Ovary (tissue), 9 donors: ENCODE data around the gene PLCB2. TPM values are rescaled to one million over a fixed set of nuclear protein-coding genes. Genes with fewer than 3 reads are reported as not detected.
A peak's percentile ranks its signal among the peaks of the same experiment; 100 is the strongest.

Experiments used
- DNase-seq, 5 donors: peaks; one replicate each; pipeline ENCODE4 v3.0.0-alpha.2; 2019 to 2020
- H3K27ac ChIP-seq, 2 donors: fragments of 200-600 bp; one replicate each; pipeline versions ENCODE4 v1.5.1 to v1.8.0; 2019 to 2022
- H3K27me3 ChIP-seq: fragments of 200-600 bp; one replicate; pipeline ENCODE4 v1.8.0; 2022
- H3K36me3 ChIP-seq: fragments of 200-600 bp; sonication (generic); one replicate; pipeline ENCODE4 v1.5.1; 2019
- H3K4me1 ChIP-seq: one replicate; pipeline ENCODE4 v1.8.1; 2013; ENCODE audit warnings: mild to moderate bottlenecking, moderate library complexity; ENCODE audit not compliant: insufficient read depth
- H3K4me3 ChIP-seq: fragments of 200-600 bp; sonication (generic); one replicate; pipeline ENCODE4 v1.5.1; 2017
- H3K9me3 ChIP-seq, 2 donors: fragments of 200-600 bp in 1 of 2; sonication (generic) in 1 of 2; one replicate each; pipeline versions ENCODE4 v1.5.1 to v1.8.1; 2013 to 2019; ENCODE audit warnings: mild to moderate bottlenecking in 1 of 2, moderate library complexity in 1 of 2
- EP300 ChIP-seq: sonication (generic); formaldehyde crosslinking; IDR thresholded peaks from one replicate; pipeline ENCODE4 v1.6.1; 2017; ENCODE audit warnings: antibody characterized with exemption
- POLR2A ChIP-seq: fragments of 450-650 bp; IDR thresholded peaks from one replicate; pipeline ENCODE4 v1.6.1; 2017; ENCODE audit warnings: antibody characterized with exemption, mild to moderate bottlenecking, moderate library complexity
- whole genome bisulfite sequencing, 3 donors: extraction: QIAGEN DNeasy Blood & Tissue Kit in 1 of 3; methylation state at CpG; one replicate each; pipeline versions ENCODE4 v1.1.5 to v1.1.7; 2013 to 2017; 5-methylcytosine and 5-hydroxymethylcytosine counted together
- intact Hi-C, 4 donors: fragments of 100-400 bp; cut with DNase I; formaldehyde crosslinking; loops; one replicate each; pipeline versions ENCODE4 v1.11.0 to v1.15.1; 2022 to 2023
- polyA plus RNA-seq, 2 donors: library from polyadenylated mRNA; stranded (reverse); fragments of 200-250 nt in 1 of 2; fragments of 350-450 nt in 1 of 2; fragmentation: Illumina TruSeq in 1 of 2; extraction: RNeasy Lipid Tissue Mini Kit (QIAGEN cat#74804) in 1 of 2; gene quantifications; one replicate each; pipeline ENCODE4 v1.2.3, GENCODE V29; 2013 to 2014
- total RNA-seq, 7 donors: library from RNA; depleted of rRNA in 2 of 7; stranded (reverse); fragments of >200 nt in 2 of 7; fragmentation: NEBNext Ultra II Directional in 3 of 7; extraction: Animal tissue kit (Norgen Biotek cat#: 25700) in 3 of 7; gene quantifications; one replicate each; pipeline versions ENCODE4 v1.1.0 to v1.2.4, GENCODE V29; 2016 to 2023
- TF ChIP-seq, protein P1 (sequence below), 3 donors: fragments of 450-650 bp in 2 of 3; fragments of 200-600 bp in 1 of 3; IDR thresholded peaks; one replicate each; pipeline versions ENCODE4 v1.5.1 to v1.8.0; 2016 to 2022; ENCODE audit warnings: antibody characterized with exemption in 3 of 3, mild to moderate bottlenecking in 1 of 3
- donor health status: DM: no; HTN: no; CAD: no; lungs with moderate emphysema.
- donor health status: DM: no; HTN: no; CAD: no.
- donor health status: Bipolar disorder and iron deficiency.
- donor health status: DM: yes; HTN: yes; CAD: no.
- donor health status: DM: no; HTN: no; CAD: no.
- donor health status: DM: yes; HTN: yes; CAD: no.

Gene PLCB2
- total and polyA plus RNA-seq, 9 donors = 1.9 to 13.9 (median 6.0) TPM

DNA sequence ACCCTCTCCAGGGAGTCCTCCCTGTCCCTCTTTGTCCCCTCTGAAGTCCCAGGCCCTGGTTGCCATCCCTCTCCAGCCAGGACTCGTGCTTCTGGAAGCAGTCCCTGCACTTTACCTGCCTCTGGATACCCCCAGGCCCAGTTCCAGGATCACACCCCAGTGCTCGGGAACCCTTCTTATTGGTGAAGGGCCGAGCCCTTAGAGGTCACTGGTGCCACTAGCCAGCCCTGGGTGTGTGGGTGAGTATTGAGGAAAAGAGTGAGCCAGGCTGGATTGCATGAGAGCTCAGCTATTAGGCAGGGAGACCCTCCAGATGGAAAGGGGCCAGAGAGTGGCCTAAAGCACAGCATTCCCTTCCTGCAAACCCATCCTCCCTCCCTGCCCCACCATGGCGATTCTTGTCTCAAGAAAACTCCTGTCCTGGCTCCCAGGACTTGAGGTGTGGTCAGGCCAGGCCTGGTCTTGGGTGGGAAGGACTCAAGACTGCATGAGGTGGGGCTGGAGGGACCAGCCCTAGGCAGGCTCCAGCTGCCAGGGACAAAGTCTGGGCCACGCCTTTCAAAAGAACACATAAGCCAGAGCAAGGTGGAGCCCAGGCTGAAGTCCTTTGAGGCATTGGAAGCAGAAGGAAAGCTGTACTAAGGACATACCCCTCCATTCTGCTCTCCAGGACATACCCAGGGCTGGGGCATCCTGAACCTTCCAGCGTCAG lies 38.3 kb upstream of the PLCB2 start:
- no peak for DNase-seq
- no peak overlapping the region for H3K4me3 ChIP-seq
- H3K27me3 ChIP-seq = no peaks in the 10 kb centered on the region
- no peak overlapping the region for H3K27ac ChIP-seq
- TF ChIP-seq EP300 = no peak
- TF ChIP-seq, protein P1, sequence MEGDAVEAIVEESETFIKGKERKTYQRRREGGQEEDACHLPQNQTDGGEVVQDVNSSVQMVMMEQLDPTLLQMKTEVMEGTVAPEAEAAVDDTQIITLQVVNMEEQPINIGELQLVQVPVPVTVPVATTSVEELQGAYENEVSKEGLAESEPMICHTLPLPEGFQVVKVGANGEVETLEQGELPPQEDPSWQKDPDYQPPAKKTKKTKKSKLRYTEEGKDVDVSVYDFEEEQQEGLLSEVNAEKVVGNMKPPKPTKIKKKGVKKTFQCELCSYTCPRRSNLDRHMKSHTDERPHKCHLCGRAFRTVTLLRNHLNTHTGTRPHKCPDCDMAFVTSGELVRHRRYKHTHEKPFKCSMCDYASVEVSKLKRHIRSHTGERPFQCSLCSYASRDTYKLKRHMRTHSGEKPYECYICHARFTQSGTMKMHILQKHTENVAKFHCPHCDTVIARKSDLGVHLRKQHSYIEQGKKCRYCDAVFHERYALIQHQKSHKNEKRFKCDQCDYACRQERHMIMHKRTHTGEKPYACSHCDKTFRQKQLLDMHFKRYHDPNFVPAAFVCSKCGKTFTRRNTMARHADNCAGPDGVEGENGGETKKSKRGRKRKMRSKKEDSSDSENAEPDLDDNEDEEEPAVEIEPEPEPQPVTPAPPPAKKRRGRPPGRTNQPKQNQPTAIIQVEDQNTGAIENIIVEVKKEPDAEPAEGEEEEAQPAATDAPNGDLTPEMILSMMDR (IDR thresholded peaks at IDR 0.05) = no peak
- TF ChIP-seq POLR2A = no peak
- H3K9me3 ChIP-seq = no peaks in the 10 kb centered on the region
- WGBS, 3 donors = 93 to 97% (median 93%) methylated on average over 6 of the region's 6 CpGs
- peaks cover 3% of the 10 kb centered on the region for H3K4me1 ChIP-seq
- intact Hi-C loops = loop anchor here in 1 of 4 donors (10.0 kb wide), 1 partner anchor 241 kb away; the partner anchor contains the start of gene BMF
- H3K36me3 ChIP-seq = no peaks in the 10 kb centered on the region

DNA sequence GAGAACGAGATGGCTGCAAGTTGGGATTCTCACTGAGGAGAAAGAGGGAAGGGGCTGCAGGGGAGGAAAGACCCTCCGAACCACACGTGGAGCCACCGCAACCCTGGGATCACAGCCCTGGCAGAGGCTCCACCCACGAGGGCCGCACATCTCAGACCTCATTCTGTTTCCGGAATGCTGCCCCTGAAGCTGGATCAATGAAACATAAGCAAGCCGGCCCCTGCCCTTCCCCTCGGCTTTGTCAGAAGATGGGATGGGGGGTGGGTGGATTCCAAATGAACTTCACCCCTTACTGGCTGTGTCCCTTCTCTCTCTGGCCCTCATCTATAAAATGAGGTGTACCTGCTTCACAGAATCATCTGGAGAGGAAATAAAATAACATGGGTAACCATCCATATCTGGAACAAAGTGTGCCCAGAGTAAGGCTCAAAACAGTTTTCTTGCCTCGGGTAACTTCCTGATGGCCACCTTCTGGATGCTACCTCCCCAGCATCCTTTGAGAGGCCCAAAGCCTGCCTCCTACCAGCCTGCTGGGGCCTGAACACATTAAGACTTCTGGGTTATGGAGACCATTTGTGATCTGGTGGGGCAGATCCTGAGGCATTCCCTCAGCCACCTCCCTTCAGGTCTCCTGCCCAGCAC lies 37.6 kb upstream of the PLCB2 start:
- WGBS, 3 donors = 52 to 68% (median 62%) methylated on average over 10 of the region's 10 CpGs

DNA sequence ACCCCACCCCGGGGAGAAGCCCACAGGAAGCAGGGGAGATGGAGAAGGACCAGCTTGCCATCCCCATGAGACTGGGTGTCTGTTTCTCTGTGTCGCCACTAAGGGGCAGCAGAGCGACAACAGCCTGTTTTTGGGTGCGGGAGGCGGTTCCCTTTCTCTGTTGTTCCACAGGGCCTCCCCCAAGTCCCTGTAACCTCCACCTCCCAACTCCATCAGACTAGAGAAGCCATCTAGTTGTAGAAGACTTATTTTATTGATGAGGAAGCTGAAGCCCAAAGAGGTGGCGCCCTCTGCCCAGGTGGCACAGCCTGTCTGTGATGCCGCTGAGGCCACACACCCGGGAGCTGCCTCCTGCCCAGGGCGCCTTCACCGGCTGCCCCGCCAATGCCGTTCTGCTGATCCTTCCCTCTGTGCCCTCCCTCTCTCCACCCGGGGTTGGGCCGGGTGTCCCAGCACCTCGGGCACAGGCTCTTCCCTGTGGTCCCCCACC lies 36.9 kb upstream of the PLCB2 start:
- peaks cover 12% of the 10 kb centered on the region for H3K4me1 ChIP-seq
- intact Hi-C loops = loop anchor here in 1 of 4 donors (10.0 kb wide), 1 partner anchor 240 kb away; the partner anchor contains the start of gene BMF
- H3K4me3 ChIP-seq = no peak overlapping the region
- no peaks in the 10 kb centered on the region for H3K9me3 ChIP-seq
- H3K36me3 ChIP-seq = no peaks in the 10 kb centered on the region
- WGBS, 3 donors = 32 to 45% (median 41%) methylated on average over 15 of the region's 15 CpGs
- TF ChIP-seq, protein P1 (IDR thresholded peaks at IDR 0.05) = peak; percentile 39 to 62 (median 57)
- TF ChIP-seq POLR2A = no peak
- no peaks in the 10 kb centered on the region for H3K27me3 ChIP-seq
- no peak overlapping the region for H3K27ac ChIP-seq
- DNase-seq = peak in 4 of 5 donors; percentile 49 to 75 (median 60)

More for the DNA sequence above, 37.6 kb upstream of the PLCB2 start:
- Histone ChIP-seq H3K4me1 (peaks cover 8% of the 10 kb centered on the region), H3K27ac (no peak overlapping the region), H3K9me3 (no peaks in the 10 kb centered on the region), H3K36me3 (no peaks in the 10 kb centered on the region), H3K4me3 (no peak overlapping the region), H3K27me3 (no peaks in the 10 kb centered on the region)
- intact Hi-C loops = loop anchor here in 1 of 4 donors (10.0 kb wide), 1 partner anchor 241 kb away; the partner anchor contains the start of gene BMF
- TF ChIP-seq, protein P1 (IDR thresholded peaks at IDR 0.05) = no peak
- TF ChIP-seq EP300 = no peak
- TF ChIP-seq POLR2A = no peak
- DNase-seq = no peak

DNA sequence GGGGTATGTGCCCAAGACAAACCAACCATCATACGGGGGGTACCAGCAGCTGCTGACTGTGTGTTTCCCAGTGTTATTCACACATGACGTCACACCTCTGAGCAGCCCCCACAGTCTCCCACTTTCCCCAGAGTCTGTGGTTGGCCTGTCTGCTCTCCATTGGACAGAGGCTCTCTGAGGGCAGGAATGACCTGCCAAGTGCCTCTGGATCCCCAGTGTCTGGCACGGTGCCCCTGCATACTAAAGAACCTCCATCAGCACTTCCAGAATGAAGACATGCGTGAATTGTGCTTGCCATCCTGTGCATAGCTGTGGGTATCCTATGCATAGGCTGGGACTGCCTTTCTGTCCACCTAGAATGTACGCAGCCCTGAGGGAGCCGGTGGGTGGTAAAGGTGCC lies 36.5 kb upstream of the PLCB2 start:
- no peak overlapping the region for H3K27ac ChIP-seq
- intact Hi-C loops = loop anchor here in 1 of 4 donors (10.0 kb wide), 1 partner anchor 239 kb away; the partner anchor contains the start of gene BMF
- H3K27me3 ChIP-seq = no peaks in the 10 kb centered on the region
- no peaks in the 10 kb centered on the region for H3K9me3 ChIP-seq
- no peak for DNase-seq
- H3K4me3 ChIP-seq = no peak overlapping the region
- WGBS, 3 donors = 38 to 48% (median 38%) methylated on average over 6 of the region's 6 CpGs
- TF ChIP-seq EP300 (no peak), POLR2A (no peak)
- TF ChIP-seq, protein P1 (IDR thresholded peaks at IDR 0.05) = no peak
- peaks cover 16% of the 10 kb centered on the region for H3K4me1 ChIP-seq
- H3K36me3 ChIP-seq = no peaks in the 10 kb centered on the region
